Muscle of back (tissue), 11 donors: ENCODE data around the gene SLC7A6. TPM values are rescaled to one million over a fixed set of nuclear protein-coding genes. Genes with fewer than 3 reads are reported as not detected.

Experiments used
- DNase-seq, 3 donors: peaks; one replicate each; pipeline versions ENCODE4 v3.0.0 to v3.0.0-alpha.2; 2013
- polyA plus RNA-seq, 10 donors: library from polyadenylated mRNA; unstranded; fragments of 120-200 nt; gene quantifications; one replicate each; pipeline ENCODE4 v1.2.1, GENCODE V29; 2013; ENCODE audit not compliant: insufficient read length in 10 of 10

Gene SLC7A6
- polyA plus RNA-seq, 10 donors, result 6.3 to 12.0 (median 9.9) TPM

- DNase-seq, result no peak
These were observed 78.8 kb downstream of the SLC7A6 start for GRCh38 chr16:68343137-68343536.

- DNase-seq, result no peak
These were observed 79.9 kb downstream of the SLC7A6 start for GRCh38 chr16:68344252-68344651.

- no peak for DNase-seq
These were observed 81.1 kb downstream of the SLC7A6 start for GRCh38 chr16:68345351-68345810.

- no peak for DNase-seq
These were observed 81.8 kb downstream of the SLC7A6 start for GRCh38 chr16:68345958-68346635.

- no peak for DNase-seq
These were observed 82.7 kb downstream of the SLC7A6 start for GRCh38 chr16:68346892-68347480.

GRCh38 chr16:68347605-68348004 lies 83.3 kb downstream of the SLC7A6 start:
- DNase-seq, result no peak

GRCh38 chr16:68348639-68349445 lies 84.5 kb downstream of the SLC7A6 start:
- no peak for DNase-seq

GRCh38 chr16:68349838-68350410 lies 85.6 kb downstream of the SLC7A6 start:
- DNase-seq, result no peak

- DNase-seq, result no peak
These were observed 86.6 kb downstream of the SLC7A6 start for GRCh38 chr16:68350813-68351350.

Other genes with a start within 250 kb of the SLC7A6 start
- gene DPEP2NB, start 248.6 kb upstream of the SLC7A6 start, polyA plus RNA-seq, result not detected
- 1 to 10 TPM; 4.6 to 6.7 (median 5.5) TPM for gene DDX28, start 241.3 kb upstream of the SLC7A6 start, polyA plus RNA-seq
- gene DUS2, start 241.2 kb upstream of the SLC7A6 start, polyA plus RNA-seq, result 10 to 100 TPM; 10.2 to 15.0 (median 11.0) TPM
- gene NFATC3, start 179.2 kb upstream of the SLC7A6 start, polyA plus RNA-seq, result 10 to 100 TPM; 24.3 to 30.9 (median 27.0) TPM
- 10 to 100 TPM in 1 of 10 donors, 1 to 10 TPM in 3, under 1 TPM in 6; 0.32 to 10.1 (median 0.79) TPM for gene ESRP2, start 28.4 kb upstream of the SLC7A6 start, polyA plus RNA-seq
- gene PLA2G15, start 19.2 kb upstream of the SLC7A6 start, polyA plus RNA-seq, result 10 to 100 TPM; 20.8 to 30.6 (median 28.0) TPM
- gene SLC7A6OS, start 46.4 kb downstream of the SLC7A6 start, polyA plus RNA-seq, result 10 to 100 TPM; 11.2 to 16.6 (median 14.2) TPM
- gene PRMT7, start 46.5 kb downstream of the SLC7A6 start, polyA plus RNA-seq, result 10 to 100 TPM; 36.3 to 49.9 (median 38.8) TPM
- gene SMPD3, start 184.0 kb downstream of the SLC7A6 start, polyA plus RNA-seq, result 1 to 10 TPM in 3 of 10 donors, under 1 TPM in 7; 0.54 to 1.5 (median 0.88) TPM